ENCODE results near the gene HTR1A. TPM values are rescaled to one million over a fixed set of nuclear protein-coding genes. Genes with fewer than 3 reads are reported as not detected.

Gene HTR1A
- total RNA-seq, 1 donor from 2014 or later: not detected

Other genes with a start within 250 kb of the HTR1A start
- gene RNF180, start 203.4 kb upstream of the HTR1A start, total RNA-seq: 14.8 TPM